HG03520 (cell line): ENCODE data around the gene ANO2.

Source experiments
- ATAC-seq: cut with Tn5 transposase; IDR thresholded peaks from one replicate; pipeline ENCODE4 v1.9.1; 2021; ENCODE audit warnings: mild to moderate bottlenecking, moderate library complexity; ENCODE audit not compliant: unreplicated experiment

The ANO2 gene

GRCh38 chr12:5588591-5588990 is 356.5 kb downstream of the ANO2 start:
- ATAC-seq = no peak

- ATAC-seq = no peak
Observed at GRCh38 chr12:5588176-5588575, 356.9 kb downstream of the ANO2 start.

GRCh38 chr12:5587711-5588121 is 357.3 kb downstream of the ANO2 start:
- ATAC-seq = no peak

- no peak for ATAC-seq
Observed at GRCh38 chr12:5586201-5586600, 358.9 kb downstream of the ANO2 start.

DNA sequence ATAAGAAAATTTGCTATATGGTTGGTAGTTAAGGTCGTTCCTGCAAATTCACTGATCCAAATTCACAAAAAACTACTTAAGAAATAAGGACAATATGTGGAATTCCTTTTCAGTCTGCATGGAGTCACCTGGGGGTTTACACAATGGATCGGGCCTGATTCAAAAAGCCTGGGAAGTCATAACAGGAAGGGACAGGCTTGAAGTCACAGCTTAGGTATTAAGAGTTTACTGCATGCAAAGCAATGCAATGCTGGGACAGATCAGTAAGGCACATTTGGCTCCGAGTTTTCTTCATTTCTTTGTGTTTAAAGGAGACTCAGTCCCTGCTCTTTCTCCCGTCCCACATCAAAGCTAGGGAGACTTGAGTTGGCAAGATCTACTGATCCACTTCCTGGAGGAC is 359.9 kb downstream of the ANO2 start:
- ATAC-seq = no peak

GRCh38 chr12:5584412-5585175 is 360.5 kb downstream of the ANO2 start:
- no peak for ATAC-seq

DNA sequence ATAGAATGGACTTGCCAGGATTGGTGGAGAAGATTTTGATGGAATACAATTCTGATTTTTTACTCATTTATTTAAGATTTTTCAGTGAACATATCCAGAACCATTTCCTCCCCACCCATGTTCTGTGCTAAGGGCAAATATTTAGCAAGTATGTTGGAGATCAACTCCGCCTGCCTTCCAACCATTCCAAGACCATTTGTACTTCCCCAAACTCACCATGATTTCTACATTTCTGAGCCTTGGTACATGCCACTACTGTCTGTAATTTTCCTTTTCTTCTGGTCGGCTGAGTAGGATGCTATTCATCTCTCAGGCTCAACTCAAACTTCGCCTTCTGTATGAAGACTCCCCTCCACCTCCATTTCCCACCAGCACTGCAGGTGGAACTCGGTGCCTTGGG is 362.5 kb downstream of the ANO2 start:
- ATAC-seq = no peak

- ATAC-seq = no peak
Observed at GRCh38 chr12:5582018-5582417, 363.0 kb downstream of the ANO2 start.

- ATAC-seq = no peak
Observed at GRCh38 chr12:5581616-5582015, 363.4 kb downstream of the ANO2 start.

DNA sequence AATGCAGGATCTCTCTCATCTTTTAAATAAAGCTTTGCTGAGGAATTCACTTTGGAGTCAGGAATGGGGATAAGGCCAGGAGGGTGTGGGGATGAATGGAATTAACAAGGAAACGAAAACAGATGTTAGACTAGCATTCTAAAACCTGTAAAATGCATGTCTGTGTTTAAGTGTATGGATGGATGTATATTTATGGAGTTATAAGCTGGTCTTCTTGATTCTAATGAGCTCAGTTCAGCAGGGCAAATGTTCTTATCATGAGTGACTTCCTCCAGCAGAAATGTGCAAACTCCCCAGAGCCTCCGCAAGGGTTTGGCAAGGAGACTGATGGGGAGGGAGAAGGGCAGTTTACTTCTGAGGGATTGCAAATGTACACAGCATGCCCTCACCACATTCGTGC is 364.0 kb downstream of the ANO2 start:
- ATAC-seq = no peak

GRCh38 chr12:5578775-5579174 is 366.3 kb downstream of the ANO2 start:
- ATAC-seq = no peak

DNA sequence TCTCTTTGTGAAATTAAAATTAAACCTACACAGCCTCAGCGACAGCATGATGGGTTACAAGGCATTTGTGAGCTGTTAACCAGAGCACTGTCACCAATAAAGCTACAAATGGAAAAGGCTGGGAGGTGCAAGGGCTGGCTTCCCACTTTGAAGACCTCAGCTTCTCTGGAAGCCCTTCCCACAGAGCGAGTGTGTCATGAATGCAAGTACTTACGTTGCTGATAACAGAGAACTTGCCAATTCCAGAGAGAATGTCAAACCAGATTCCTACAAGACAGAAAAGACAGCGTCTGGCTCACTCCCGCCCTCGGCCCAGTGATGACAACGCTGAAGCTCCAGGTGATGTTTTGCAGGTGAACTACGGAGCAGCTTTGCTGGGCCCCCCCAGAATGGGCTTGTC is 367.3 kb downstream of the ANO2 start:
- no peak for ATAC-seq

DNA sequence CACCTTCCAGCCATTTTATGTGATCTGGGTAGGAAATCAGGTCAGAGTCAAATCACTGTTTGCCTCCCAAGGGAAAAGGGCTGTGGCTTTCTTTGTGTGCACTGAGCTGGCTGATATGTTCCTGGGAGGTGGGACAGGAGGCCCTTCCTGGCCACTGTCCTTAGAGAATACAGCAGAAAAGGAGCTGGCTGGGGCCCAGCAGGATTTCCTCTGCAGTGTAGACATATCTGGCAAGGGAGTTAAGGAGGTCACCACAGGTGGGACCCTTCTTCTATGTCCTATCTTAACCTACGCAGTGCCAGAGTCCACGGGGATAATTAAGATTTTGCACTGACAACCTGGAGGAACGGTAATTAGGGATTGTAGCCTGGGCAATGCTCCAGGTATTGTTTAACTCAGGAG is 367.8 kb downstream of the ANO2 start:
- no peak for ATAC-seq

DNA sequence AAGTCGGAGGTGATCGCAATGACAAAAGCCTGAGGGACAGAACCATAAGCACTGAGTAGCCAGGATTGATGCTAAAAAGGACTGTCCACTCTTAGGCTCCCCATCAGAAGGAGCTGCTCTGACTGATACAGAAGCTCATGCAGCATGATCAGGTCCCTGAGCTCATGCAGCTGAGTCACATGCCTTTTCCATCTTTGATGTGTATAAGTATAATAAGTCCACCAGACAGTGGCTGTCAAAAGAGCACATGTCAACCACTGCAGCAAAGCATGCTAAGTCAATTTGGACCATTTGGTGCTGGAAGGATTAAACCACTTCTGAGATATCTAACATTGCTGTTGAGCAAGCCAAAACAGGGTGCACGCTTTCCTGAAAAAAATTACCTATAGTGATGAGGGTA is 369.1 kb downstream of the ANO2 start:
- ATAC-seq = no peak

DNA sequence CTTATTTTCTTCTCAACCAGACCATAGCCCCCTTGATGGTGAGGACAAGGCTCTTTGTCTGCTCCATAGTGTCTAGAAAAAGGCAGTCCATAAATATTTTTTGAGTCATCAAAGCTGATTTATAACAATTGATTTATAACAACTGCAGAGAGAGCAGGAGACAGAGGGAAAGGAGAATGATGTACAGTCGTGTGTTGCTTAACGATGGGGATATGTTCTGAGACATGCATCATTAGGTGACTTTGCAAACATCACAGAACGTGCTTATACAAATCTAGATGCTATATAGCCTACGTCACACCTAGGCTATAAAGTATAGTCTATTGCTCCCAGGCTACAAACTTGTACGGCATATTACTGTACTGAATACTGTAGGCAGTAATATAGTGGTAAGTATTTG is 369.8 kb downstream of the ANO2 start:
- no peak for ATAC-seq

- ATAC-seq = no peak
Observed at GRCh38 chr12:5573390-5573789, 371.7 kb downstream of the ANO2 start.

DNA sequence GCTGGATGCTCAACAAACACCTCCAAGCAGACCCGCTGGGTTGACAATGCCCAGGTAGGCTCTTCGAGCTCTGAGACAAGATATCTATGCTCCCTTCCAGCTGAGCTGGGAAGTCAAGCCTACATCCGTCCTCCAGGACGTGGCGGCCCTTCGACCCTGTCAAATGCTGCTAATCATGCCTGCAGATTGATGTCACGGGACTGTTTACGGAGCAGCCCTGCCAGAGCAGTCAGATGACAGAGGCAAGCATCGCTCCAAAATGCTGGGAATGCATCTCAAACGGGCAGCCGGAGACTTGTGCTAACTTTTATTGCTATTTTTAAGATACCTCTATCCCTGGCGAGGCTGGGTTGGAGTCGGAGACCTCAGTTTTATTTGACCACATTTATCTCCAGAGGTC is 373.9 kb downstream of the ANO2 start:
- no peak for ATAC-seq

- no peak for ATAC-seq
Observed at GRCh38 chr12:5570416-5570815, 374.6 kb downstream of the ANO2 start.

- ATAC-seq = no peak
Observed at GRCh38 chr12:5568325-5568981, 376.6 kb downstream of the ANO2 start.

- ATAC-seq = no peak
Observed at GRCh38 chr12:5567016-5567725, 377.9 kb downstream of the ANO2 start.

DNA sequence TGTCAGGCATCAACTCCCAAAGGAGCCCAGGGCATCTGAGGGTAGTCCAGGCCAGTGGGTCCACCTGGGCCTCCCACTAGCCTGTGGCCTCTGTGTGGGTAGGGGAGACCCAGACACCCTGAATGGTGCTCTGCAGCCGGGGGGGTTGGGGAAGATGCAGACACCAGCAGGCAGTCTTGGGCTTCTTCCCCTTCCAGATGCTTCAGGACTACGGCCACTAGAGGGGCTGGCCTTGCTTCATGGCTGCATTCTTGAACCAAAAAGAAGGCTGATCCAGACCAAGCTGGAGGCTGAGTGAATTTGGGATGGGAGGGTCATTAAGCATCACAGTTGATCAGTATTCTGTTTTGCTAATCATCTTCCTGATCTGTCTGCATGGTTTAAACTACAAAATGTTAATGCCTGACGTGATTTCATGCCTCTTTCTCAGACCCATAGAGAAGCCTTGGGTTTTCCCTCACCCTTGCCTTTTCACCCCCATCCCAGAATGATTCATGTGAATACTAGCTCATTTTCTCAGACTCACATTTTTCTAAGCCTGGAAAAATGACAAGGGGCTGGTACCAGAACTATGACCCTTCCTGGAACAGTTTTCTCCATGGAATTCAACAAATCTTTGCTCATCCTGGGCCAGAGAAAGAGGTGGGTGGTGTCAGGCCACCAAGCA is 379.0 kb downstream of the ANO2 start:
- no peak for ATAC-seq

DNA sequence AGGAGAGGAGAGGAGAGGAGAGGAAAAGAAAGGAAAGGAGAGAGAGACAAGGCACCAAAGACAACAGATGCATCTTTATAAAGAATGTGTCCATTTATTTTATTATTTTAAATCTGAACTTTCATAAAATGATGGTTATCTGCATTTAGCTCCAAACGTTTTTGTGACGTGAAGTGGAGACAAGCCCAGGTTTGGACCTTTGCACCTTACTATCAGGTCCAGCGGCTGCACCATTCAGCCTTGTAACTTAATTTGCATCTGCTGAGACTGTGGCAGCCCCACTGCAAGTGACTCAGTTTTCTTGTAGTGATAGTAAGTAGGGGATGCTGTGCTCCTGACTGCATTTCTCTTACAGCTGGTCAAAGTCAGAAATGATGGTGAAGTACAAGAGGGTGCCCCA is 382.5 kb downstream of the ANO2 start:
- no peak for ATAC-seq
